Activated CD8-positive, alpha-beta T cell treated with anti-CD3 and anti-CD28 coated beads for 36 hours (primary cell): ENCODE results near the gene MACROD2. TPM values are rescaled to one million over a fixed set of nuclear protein-coding genes. Genes with fewer than 3 reads are reported as not detected.

ENCODE experiments used
- ATAC-seq: fragments of 200-7000 bp; cut with Tn5 transposase; one replicate; pipeline ENCODE4 v1.10.0; 2021; ENCODE audit warnings: mild to moderate bottlenecking, moderate library complexity
- CTCF ChIA-PET: fragments of 350-600 bp; sonication (Branson Sonifier 250); formaldehyde crosslinking; loops from one replicate; lab custom pipeline; 2021; ENCODE audit warnings: antibody characterized with exemption; lab: Charles Lee
- POLR2A ChIA-PET: fragments of 350-600 bp; sonication (Branson Sonifier 250); formaldehyde crosslinking; loops from one replicate; lab custom pipeline; 2021; ENCODE audit warnings: antibody characterized with exemption; lab: Charles Lee
- DNase-seq: peaks from one replicate; pipeline ENCODE4 v3.0.0-alpha.2; 2020
- H3K27ac Mint-ChIP-seq: one replicate; pipeline ENCODE4 v1.8.0; 2021; ENCODE audit warnings: mild to moderate bottlenecking, mixed read lengths
- H3K27me3 Mint-ChIP-seq: one replicate; pipeline ENCODE4 v1.8.0; 2021; ENCODE audit warnings: mixed read lengths
- H3K36me3 Mint-ChIP-seq: one replicate; pipeline ENCODE4 v1.8.0; 2021; ENCODE audit warnings: low read depth, mixed read lengths
- H3K4me1 Mint-ChIP-seq: one replicate; pipeline ENCODE4 v1.8.0; 2021; ENCODE audit warnings: low read depth, mixed read lengths
- H3K4me3 Mint-ChIP-seq: one replicate; pipeline ENCODE4 v1.8.0; 2021; ENCODE audit warnings: mild to moderate bottlenecking, moderate library complexity, mixed read lengths
- H3K9me3 Mint-ChIP-seq: one replicate; pipeline ENCODE4 v1.8.0; 2021; ENCODE audit warnings: mixed read lengths
- CTCF ChIP-seq: fragments of 200-600 bp; IDR thresholded peaks from one replicate; pipeline ENCODE4 v1.8.0; 2022; ENCODE audit warnings: antibody characterized with exemption, mild to moderate bottlenecking
- intact Hi-C: fragments of 100-400 bp; cut with micrococcal nuclease; formaldehyde crosslinking; loops from one replicate; pipeline ENCODE4 v1.10.0; 2022
- total RNA-seq, 2 experiments: library from RNA; stranded (reverse); gene quantifications; one replicate each; pipeline ENCODE4 v1.2.3, GENCODE V29; 2021

Gene MACROD2
- total RNA-seq, 2 experiments from 2014 or later: not detected

DNA sequence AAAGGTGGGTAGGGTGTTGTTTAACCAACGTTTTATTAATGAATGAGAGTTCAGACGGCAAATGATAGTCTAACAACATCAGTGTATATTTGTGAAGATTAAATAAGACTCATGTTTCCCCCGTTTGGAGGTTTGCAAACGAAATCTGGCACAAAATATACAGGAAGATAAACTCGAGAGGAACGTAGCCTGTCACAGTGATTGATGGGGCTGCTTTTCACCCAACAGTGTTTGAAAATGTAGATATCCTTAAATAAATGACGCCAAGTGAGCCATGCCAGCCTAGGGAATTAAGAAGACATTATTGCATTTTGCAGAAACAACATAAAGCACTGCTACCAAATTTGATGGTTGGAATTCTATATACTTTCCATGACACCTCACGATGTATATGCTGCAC is 1038.6 kb downstream of the MACROD2 start:
- CTCF ChIA-PET: interaction anchor here (0.6 kb wide), 1 partner anchor 112 kb away, joined by 3 read pairs; no protein-coding TSS in a partner anchor

GRCh38 chr20:15036948-15037347 is 1041.6 kb downstream of the MACROD2 start:
- ChIA-PET CTCF (no interaction called here), POLR2A (no interaction called here)
- intact Hi-C loops: no loop called here
- no peak for ATAC-seq
- H3K27me3 Mint-ChIP-seq: peaks cover 1% of the 10 kb centered on the region
- H3K4me3 Mint-ChIP-seq: no peak overlapping the region
- DNase-seq: no peak
- no peak overlapping the region for H3K27ac Mint-ChIP-seq
- H3K9me3 Mint-ChIP-seq: no peaks in the 10 kb centered on the region
- no peaks in the 10 kb centered on the region for H3K36me3 Mint-ChIP-seq
- no peaks in the 10 kb centered on the region for H3K4me1 Mint-ChIP-seq
- TF ChIP-seq CTCF: no peak

More for the DNA sequence above, 1038.6 kb downstream of the MACROD2 start:
- no peak for DNase-seq
- Mint-ChIP-seq H3K4me1 (no peaks in the 10 kb centered on the region), H3K27me3 (peaks cover 1% of the 10 kb centered on the region), H3K27ac (no peak overlapping the region), H3K9me3 (no peaks in the 10 kb centered on the region), H3K36me3 (no peaks in the 10 kb centered on the region), H3K4me3 (no peak overlapping the region)
- no peak for TF ChIP-seq CTCF
- POLR2A ChIA-PET: no interaction called here
- intact Hi-C loops: no loop called here
- ATAC-seq: no peak

GRCh38 chr20:15039088-15039752 is 1043.9 kb downstream of the MACROD2 start:
- CTCF ChIA-PET: no interaction called here
- Mint-ChIP-seq H3K27me3 (peaks cover 1% of the 10 kb centered on the region), H3K4me3 (no peak overlapping the region), H3K9me3 (no peaks in the 10 kb centered on the region), H3K4me1 (no peaks in the 10 kb centered on the region), H3K27ac (no peak overlapping the region), H3K36me3 (no peaks in the 10 kb centered on the region)
- DNase-seq: no peak
- POLR2A ChIA-PET: no interaction called here
- no peak for ATAC-seq
- TF ChIP-seq CTCF: no peak
- intact Hi-C loops: no loop called here

- Mint-ChIP-seq H3K27ac (no peak overlapping the region), H3K36me3 (no peaks in the 10 kb centered on the region), H3K9me3 (peaks cover 2% of the 10 kb centered on the region), H3K4me3 (no peak overlapping the region), H3K27me3 (no peaks in the 10 kb centered on the region), H3K4me1 (no peaks in the 10 kb centered on the region)
- intact Hi-C loops: no loop called here
- DNase-seq (no peak), ATAC-seq (no peak)
- CTCF ChIA-PET: no interaction called here
- TF ChIP-seq CTCF: no peak
- POLR2A ChIA-PET: no interaction called here
Observed at GRCh38 chr20:15042723-15043122, 1047.4 kb downstream of the MACROD2 start.

DNA sequence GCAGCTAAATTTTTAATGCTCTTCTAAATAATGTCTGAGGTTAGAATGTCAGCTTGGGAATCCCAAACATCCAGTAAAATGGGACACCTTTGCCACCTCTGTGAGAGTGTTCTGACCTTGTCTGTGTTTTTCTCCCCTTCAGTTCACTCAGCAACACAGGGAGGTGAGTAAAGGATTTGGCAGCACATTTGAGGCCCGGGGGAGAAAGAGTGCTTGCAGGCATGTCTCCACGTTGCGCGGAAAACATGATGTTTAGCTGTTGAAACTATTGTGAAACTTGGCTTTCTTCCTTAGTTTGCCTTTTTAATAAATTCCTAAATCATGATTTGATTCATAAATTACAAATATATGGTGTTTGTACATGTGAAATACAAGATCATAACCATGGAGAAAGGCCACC is 1049.9 kb downstream of the MACROD2 start:
- ChIA-PET POLR2A (no interaction called here), CTCF (no interaction called here)
- Mint-ChIP-seq H3K27me3 (no peaks in the 10 kb centered on the region), H3K27ac (no peak overlapping the region), H3K4me3 (no peak overlapping the region), H3K36me3 (no peaks in the 10 kb centered on the region), H3K4me1 (no peaks in the 10 kb centered on the region), H3K9me3 (peaks cover 2% of the 10 kb centered on the region)
- DNase-seq: no peak
- intact Hi-C loops: no loop called here
- ATAC-seq: no peak
- no peak for TF ChIP-seq CTCF
